Activated T-cell treated with anti-CD3 and anti-CD28 coated beads, Interleukin-2, amount 50 U/mL, for 72 hours (primary cell): ENCODE measurements around the gene RBM42. TPM values are rescaled to one million over a fixed set of nuclear protein-coding genes. Genes with fewer than 3 reads are reported as not detected.
"Not testable (repeated sequence)": the region's sequence is repeated elsewhere in the genome, so short reads cannot be mapped to it uniquely, and the experiment has no call there.

Experiments
- ATAC-seq, 2 donors: fragments of 150-1000 bp; cut with Tn5 transposase; replicated peaks in 1 of 2; 2 replicates each; pipeline ENCODE4 v1.10.0; 2021; ENCODE audit warnings: moderate library complexity in 2 of 2, mild to moderate bottlenecking in 1 of 2
- DNase-seq, 2 donors: peaks; one replicate each; pipeline ENCODE4 v3.0.0; 2021 to 2022; ENCODE audit warnings: mixed read lengths in 1 of 2
- H3K27ac Mint-ChIP-seq: one replicate; pipeline ENCODE4 v1.8.0; 2022; ENCODE audit warnings: mild to moderate bottlenecking, moderate library complexity, mixed read lengths
- H3K27me3 Mint-ChIP-seq: one replicate; pipeline ENCODE4 v1.8.0; 2022; ENCODE audit warnings: low read depth, mixed read lengths
- H3K36me3 Mint-ChIP-seq, 2 donors: one replicate each; pipeline ENCODE4 v1.8.0; 2022; ENCODE audit warnings: mixed read lengths in 2 of 2, mild to moderate bottlenecking in 1 of 2; ENCODE audit not compliant: insufficient read depth in 2 of 2
- H3K4me1 Mint-ChIP-seq: one replicate; pipeline ENCODE4 v1.8.0; 2022; ENCODE audit warnings: low read depth, mixed read lengths
- H3K4me3 Mint-ChIP-seq, 2 donors: one replicate each; pipeline ENCODE4 v1.8.0; 2022; ENCODE audit warnings: mild to moderate bottlenecking in 2 of 2, mixed read lengths in 2 of 2, moderate library complexity in 2 of 2
- H3K9me3 Mint-ChIP-seq, 2 donors: one replicate each; pipeline ENCODE4 v1.8.0; 2022; ENCODE audit warnings: mixed read lengths in 2 of 2
- total RNA-seq, 2 donors: library from RNA; stranded (reverse); gene quantifications; one replicate each; pipeline ENCODE4 v1.2.3, GENCODE V29; 2022

RBM42 gene, protein sequence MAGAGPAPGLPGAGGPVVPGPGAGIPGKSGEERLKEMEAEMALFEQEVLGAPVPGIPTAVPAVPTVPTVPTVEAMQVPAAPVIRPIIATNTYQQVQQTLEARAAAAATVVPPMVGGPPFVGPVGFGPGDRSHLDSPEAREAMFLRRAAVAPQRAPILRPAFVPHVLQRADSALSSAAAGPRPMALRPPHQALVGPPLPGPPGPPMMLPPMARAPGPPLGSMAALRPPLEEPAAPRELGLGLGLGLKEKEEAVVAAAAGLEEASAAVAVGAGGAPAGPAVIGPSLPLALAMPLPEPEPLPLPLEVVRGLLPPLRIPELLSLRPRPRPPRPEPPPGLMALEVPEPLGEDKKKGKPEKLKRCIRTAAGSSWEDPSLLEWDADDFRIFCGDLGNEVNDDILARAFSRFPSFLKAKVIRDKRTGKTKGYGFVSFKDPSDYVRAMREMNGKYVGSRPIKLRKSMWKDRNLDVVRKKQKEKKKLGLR
- total RNA-seq, result 100 to 1,000 TPM; 105 to 130 TPM

DNA sequence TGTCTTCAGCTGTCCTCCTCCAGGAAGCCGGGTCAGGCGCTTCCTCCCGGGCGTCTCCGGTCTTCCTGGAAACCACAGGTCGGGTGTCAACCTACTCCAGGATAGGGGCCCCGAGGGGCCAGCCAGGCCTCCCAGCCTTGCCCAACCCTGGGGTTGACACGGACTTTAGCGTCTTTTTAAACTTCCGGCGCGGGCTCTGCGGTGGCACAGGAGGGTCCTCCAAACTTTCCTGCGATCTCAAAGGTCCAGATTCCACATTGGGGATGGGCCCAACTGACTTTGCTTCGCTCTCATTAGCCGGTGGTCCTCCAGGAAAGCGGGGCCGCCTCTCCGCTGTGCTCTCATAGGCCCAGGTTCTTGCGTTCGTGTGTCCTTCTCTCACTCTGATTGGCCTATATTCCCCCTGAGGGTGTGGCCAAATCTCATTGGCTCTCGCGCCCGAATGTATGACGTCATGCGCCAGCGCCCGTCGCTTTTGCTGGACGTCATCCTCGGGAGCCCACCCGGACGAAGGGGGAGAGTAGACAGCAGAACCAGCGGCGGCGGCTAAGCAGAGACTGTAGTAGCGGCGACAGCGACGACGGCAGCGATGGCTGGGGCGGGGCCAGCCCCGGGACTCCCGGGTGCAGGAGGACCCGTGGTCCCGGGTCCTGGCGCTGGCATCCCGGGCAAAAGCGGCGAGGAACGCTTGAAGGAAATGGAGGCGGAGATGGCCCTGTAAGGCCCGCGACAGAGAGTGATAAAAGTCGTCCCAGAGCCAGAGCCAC, at the start of gene RBM42:
Gene RBM42 (plus strand): TSS at position 472 of the 767 bp plus-strand sequence. CDS start 118 bp downstream, at position 590.
- Mint-ChIP-seq H3K9me3 (no peaks in the 10 kb centered on the region), H3K27ac (peak within 1 kb of the TSS; percentile 95), H3K27me3 (no peaks in the 10 kb centered on the region), H3K36me3 (peaks cover 10 to 23% of the 10 kb centered on the region in 2 donors), H3K4me3 (peak within 1 kb of the TSS; percentile 94 to 96), H3K4me1 (peaks cover 16% of the 10 kb centered on the region)
- ATAC-seq (peak; percentile 100), DNase-seq (peak; percentile 96 to 97)

DNA sequence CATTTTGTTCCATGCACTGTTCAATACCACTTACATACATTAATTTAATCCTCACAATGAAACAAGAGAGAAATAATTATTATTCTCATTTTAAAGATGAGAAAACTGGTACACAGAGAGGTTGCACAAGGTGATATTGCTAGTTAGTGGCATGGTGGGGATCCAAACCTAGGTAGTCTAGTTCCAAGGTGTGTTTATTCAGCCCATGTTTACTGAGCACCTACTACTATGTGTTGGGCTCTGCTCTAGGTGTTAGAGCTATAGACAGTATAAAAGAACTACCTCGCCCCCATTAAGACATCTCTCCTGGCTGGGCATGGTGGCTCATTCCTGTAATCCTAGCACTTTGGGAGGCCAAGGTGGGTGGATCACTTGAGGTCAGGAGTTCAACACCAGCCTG, 46.1 kb upstream of the RBM42 start:
- ATAC-seq (no peak), DNase-seq (no peak)
- peaks cover 0 to 1% of the 10 kb centered on the region in 2 donors for H3K36me3 Mint-ChIP-seq
- H3K27ac Mint-ChIP-seq, result no peak overlapping the region
- H3K4me3 Mint-ChIP-seq, result no peak overlapping the region
- H3K27me3 Mint-ChIP-seq, result peaks cover 33% of the 10 kb centered on the region
- H3K9me3 Mint-ChIP-seq, result peaks cover 0 to 3% of the 10 kb centered on the region in 2 donors
- no peaks in the 10 kb centered on the region for H3K4me1 Mint-ChIP-seq

DNA sequence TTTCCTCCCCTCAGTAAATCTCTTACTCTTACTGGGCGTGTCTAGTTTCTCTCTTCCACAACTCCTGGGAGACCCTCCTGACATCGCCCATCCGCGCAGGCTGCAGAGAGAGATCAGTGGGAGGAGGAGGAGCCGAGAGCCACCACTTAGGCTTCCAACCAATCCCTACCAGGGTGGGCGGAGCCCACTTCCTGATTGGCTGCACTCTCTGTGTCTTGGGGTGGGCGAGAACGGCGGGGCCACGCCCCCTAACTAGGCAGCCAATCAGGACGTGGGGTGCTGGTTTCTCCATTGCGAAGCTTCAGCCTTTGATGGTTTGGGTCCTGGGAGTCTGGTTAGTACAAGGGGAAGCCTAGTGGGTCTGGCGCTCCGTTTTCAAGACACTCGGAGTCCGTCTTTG, 43.0 kb upstream of the RBM42 start, which contains the start of gene PMIS2:
Gene PMIS2 (plus strand): TSS at position 326 of the 400 bp plus-strand sequence. CDS start 87 bp downstream, outside the sequence.
- Mint-ChIP-seq H3K27me3 (peaks cover 33% of the 10 kb centered on the region), H3K9me3 (peaks cover 0 to 3% of the 10 kb centered on the region in 2 donors), H3K4me3 (no peak within 1 kb of the TSS), H3K27ac (peak within 1 kb of the TSS; percentile 62), H3K36me3 (no peaks in the 10 kb centered on the region), H3K4me1 (no peaks in the 10 kb centered on the region)
- DNase-seq (peak in 1 of 2 donors; percentile 18), ATAC-seq (peak; percentile 21 to 44)

DNA sequence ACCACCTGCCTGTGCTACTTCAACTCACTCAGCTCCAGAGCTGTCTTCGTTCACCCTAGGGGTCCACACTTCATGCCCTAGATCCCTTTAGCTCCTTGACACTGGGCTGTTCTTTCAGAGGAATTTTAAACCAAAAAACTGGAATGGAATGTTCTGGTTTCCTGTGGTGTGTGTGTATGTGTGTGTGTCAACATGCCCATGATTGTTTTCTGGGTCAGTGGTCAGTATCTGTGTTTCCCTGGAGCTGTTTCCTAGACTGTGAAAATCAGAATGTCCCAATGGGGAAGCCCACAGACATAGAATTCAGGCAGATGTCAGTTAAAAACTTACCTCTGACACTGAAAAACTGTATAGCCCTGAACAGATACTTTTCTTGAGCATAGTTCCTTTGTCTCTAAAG, 41.5 kb upstream of the RBM42 start:
- H3K27ac Mint-ChIP-seq, result no peak overlapping the region
- peaks cover 33% of the 10 kb centered on the region for H3K27me3 Mint-ChIP-seq
- ATAC-seq, result no peak
- no peak for DNase-seq
- no peaks in the 10 kb centered on the region for H3K4me1 Mint-ChIP-seq
- H3K36me3 Mint-ChIP-seq, result no peaks in the 10 kb centered on the region
- H3K9me3 Mint-ChIP-seq, result peaks cover 0 to 3% of the 10 kb centered on the region in 2 donors
- no peak overlapping the region for H3K4me3 Mint-ChIP-seq

DNA sequence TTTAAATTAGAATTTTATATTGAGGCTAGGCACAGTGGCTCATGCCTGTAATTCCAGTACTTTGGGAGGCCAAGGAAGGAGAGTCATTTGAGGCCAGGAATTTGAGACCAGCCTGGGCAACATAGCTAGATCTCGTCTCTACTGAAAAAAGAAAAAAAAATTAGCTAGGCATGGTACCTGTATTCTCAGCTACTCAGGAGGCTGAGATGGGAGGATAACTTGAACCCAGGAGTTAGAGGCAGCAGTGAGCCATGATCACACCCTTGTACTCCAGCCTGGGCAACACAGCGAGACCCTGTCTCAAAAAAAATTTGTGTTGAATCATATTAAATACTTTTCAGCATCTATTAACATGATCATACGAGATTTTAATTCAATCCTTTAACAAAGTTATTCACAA, 38.0 kb upstream of the RBM42 start:
- no peak for ATAC-seq
- Mint-ChIP-seq H3K27me3 (peaks cover 12% of the 10 kb centered on the region), H3K36me3 (no peaks in the 10 kb centered on the region), H3K4me3 (no peak overlapping the region), H3K27ac (no peak overlapping the region), H3K4me1 (no peaks in the 10 kb centered on the region), H3K9me3 (no peaks in the 10 kb centered on the region)
- DNase-seq, result no peak

DNA sequence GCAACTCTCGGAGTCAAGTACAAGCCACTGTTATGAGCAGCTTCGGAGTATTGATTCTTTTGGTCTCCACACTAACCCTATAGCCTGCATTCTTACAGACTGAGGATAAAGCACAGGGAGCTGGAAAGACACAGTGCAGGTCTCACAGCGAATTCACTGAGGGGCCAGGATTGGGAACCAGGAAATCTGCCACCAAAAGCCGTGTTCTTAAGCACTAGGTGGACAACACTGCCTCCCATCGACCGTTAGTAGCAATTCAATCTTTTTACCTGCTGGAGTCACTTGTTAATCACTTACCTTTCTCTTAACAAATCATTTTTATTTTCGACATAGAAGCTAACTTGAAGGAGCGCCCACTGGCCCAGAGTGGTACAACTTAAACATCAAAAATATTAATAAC, 36.6 kb upstream of the RBM42 start:
- ATAC-seq, result no peak
- Mint-ChIP-seq H3K36me3 (no peaks in the 10 kb centered on the region), H3K4me1 (peaks cover 8% of the 10 kb centered on the region), H3K4me3 (no peak overlapping the region), H3K9me3 (no peaks in the 10 kb centered on the region), H3K27ac (no peak overlapping the region), H3K27me3 (peaks cover 5% of the 10 kb centered on the region)
- no peak for DNase-seq

DNA sequence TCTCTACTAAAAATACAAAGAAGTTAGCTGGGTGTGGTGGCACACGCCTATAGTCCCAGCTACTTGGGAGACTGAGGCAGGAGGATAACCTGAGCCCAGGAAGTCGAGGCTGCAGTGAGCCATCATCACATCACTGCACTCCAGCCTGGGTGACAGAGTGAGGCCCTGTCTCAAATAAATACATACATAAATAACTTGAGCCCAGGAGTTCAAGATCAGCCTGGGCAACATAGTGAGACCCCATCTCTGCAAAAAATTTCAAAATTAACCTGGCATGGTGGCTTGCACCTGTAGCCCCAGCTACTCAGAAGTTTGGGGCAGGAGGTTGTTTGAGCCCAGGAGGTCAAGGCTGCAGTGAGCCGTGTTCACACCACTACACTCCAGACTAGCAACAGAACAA, 33.8 kb upstream of the RBM42 start:
- DNase-seq, H3K4me1 Mint-ChIP-seq, H3K36me3 Mint-ChIP-seq, H3K9me3 Mint-ChIP-seq, H3K4me3 Mint-ChIP-seq, ATAC-seq, H3K27ac Mint-ChIP-seq: not testable (repeated sequence)
- H3K27me3 Mint-ChIP-seq, result peaks cover 11% of the 10 kb centered on the region

DNA sequence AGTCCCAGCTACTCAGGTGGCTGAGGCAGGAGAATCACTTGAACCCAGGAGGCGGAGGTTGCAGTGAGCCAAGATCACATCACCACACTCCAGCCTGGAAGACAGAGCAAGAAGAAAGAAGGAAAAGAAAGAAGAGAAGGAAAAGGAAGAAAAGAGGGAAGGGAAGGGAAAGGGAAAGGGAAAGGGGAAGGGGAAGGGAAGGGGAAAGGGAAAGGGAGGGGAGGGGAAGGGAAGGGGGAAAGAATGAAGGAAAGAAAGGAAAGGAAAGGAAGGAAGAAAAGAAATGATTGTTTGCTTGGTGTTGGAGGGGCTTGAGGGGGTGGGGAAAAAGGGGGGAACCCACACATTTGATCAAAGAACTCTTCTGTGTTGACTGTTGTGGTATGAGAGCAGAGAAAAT, 32.9 kb upstream of the RBM42 start:
- H3K4me1 Mint-ChIP-seq, result peaks cover 8% of the 10 kb centered on the region
- ATAC-seq, result no peak
- no peak overlapping the region for H3K4me3 Mint-ChIP-seq
- no peaks in the 10 kb centered on the region for H3K36me3 Mint-ChIP-seq
- H3K9me3 Mint-ChIP-seq, result no peaks in the 10 kb centered on the region
- no peak overlapping the region for H3K27ac Mint-ChIP-seq
- peaks cover 11% of the 10 kb centered on the region for H3K27me3 Mint-ChIP-seq
- no peak for DNase-seq

DNA sequence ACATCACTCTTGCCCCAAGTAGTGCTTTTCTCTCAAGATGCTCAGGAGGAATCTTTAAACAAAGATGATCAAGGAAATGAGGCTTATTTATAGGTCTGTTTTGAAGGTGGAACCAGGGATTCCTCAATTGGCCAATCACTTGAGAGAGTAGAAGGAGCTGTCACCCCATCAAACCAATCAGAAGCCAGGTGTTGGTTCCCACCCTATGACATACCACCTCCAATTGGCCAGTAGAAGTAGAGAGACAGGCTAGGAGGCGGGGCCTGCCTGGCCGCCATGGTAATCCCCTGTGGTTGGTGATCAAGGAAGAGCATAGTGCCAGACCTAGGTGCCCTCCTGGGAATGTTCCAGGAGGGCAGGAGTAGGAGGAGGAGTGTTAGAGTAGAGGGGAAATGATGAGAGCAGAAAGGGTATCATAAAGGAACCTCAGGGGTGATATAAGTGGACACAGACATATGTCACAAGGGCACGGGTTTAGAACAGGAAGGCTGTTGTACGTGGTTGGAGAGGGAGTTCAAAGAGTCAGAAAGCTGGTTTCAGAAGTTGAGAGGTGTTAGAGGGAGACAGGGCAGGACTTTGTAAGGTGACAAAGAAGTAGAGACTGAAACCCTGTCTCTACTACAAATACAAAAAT, 32.4 kb upstream of the RBM42 start:
- Mint-ChIP-seq H3K4me1 (peaks cover 8% of the 10 kb centered on the region), H3K36me3 (no peaks in the 10 kb centered on the region), H3K4me3 (peak overlapping the region; percentile 33 to 37), H3K27me3 (peaks cover 11% of the 10 kb centered on the region), H3K27ac (no peak overlapping the region), H3K9me3 (no peaks in the 10 kb centered on the region)
- DNase-seq, result peak; percentile 26 to 45
- peak; percentile 77 to 96 for ATAC-seq

DNA sequence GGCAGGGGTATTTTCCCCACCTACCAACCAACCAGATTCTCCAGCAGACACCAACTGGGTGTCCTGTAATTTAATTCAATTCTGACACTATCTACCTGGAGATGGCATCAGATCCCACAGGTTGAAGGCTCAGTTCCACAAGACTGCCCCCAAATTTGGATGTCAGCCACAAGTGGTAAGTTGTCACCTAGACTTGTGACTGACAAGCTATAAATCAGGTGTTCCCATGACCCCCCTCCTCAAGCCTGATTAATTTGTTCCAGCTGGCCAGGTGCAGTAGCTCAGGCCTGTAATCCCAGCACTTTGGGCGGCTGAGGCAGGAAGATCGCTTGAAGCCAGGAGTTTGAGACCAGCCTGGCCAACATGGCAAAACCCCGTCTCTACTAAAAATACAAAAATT, 26.9 kb upstream of the RBM42 start:
- no peaks in the 10 kb centered on the region for H3K9me3 Mint-ChIP-seq
- peaks cover 6% of the 10 kb centered on the region for H3K27me3 Mint-ChIP-seq
- no peak overlapping the region for H3K27ac Mint-ChIP-seq

DNA sequence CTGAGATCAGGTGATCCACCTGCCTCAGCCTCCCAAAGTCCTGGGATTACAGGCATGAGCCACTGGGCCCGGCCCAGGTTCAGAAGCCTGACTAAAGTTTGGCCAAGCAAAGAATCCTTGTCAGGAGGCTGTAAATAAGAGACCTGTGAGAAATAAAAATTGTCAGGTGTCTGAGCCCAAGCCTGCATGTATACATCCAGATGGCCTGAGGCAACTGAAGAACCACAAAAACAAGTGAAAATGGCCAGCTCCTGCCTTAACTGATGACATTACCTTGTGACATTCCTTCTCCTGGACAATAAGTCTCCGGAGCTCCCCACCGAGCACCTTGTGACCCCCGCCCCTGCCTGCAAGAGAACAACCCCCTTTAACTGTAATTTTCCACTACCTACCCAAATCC, 24.4 kb upstream of the RBM42 start:
- not testable (repeated sequence) for H3K27ac Mint-ChIP-seq, H3K4me3 Mint-ChIP-seq, H3K27me3 Mint-ChIP-seq, ATAC-seq, H3K4me1 Mint-ChIP-seq, DNase-seq, H3K9me3 Mint-ChIP-seq
- H3K36me3 Mint-ChIP-seq, result peaks cover 10 to 11% of the 10 kb centered on the region in 2 donors

More for the DNA sequence above, 26.9 kb upstream of the RBM42 start:
- no peaks in the 10 kb centered on the region for H3K4me1 Mint-ChIP-seq
- DNase-seq, result no peak
- no peak overlapping the region for H3K4me3 Mint-ChIP-seq
- no peak for ATAC-seq
- no peaks in the 10 kb centered on the region for H3K36me3 Mint-ChIP-seq

DNA sequence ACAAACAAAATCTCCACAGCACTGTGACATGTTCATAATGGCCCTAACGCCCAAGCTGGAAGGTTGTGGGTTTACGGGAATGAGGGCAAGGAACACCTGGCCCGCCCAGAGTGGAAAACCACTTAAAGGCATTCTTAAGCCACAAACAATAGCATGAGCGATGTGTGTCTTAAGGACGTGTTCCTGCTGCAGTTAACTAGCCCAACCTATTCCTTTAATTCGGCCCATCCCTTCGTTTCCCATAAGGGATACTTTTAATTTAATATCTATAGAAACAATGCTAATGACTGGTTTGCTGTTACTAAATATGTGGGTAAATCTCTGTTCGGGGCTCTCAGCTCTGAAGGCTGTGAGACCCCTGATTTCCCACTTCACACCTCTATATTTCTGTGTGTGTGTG, 21.7 kb upstream of the RBM42 start:
- Mint-ChIP-seq H3K4me1 (peaks cover 16% of the 10 kb centered on the region), H3K36me3 (peaks cover 10 to 11% of the 10 kb centered on the region in 2 donors)
- H3K9me3 Mint-ChIP-seq, ATAC-seq, H3K27ac Mint-ChIP-seq, H3K4me3 Mint-ChIP-seq, DNase-seq, H3K27me3 Mint-ChIP-seq: not testable (repeated sequence)

DNA sequence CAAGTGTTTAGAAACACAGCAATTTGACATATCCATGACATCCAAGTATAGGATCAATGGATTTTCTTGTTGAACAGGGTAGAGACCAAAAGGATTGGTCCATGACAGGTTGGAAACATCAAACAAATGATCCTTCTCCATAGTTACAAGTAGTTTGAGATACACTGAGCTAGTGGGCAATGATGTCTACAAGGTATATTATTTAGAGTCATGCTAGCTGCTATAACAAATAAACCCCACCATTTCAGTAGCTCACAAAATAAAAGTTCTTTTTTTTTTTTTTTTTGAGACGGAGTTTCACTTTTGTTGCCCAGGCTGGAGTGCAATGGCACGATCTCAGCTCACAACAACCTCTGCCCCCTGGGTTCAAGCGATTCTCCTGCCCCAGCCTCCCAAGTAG, 21.2 kb upstream of the RBM42 start:
- H3K4me1 Mint-ChIP-seq, result peaks cover 18% of the 10 kb centered on the region
- peaks cover 7 to 8% of the 10 kb centered on the region in 2 donors for H3K9me3 Mint-ChIP-seq
- H3K27me3 Mint-ChIP-seq, result no peaks in the 10 kb centered on the region
- H3K36me3 Mint-ChIP-seq, result peaks cover 10 to 11% of the 10 kb centered on the region in 2 donors
- no peak overlapping the region for H3K27ac Mint-ChIP-seq
- H3K4me3 Mint-ChIP-seq, result no peak overlapping the region
- DNase-seq (no peak), ATAC-seq (no peak)
